Esophagus (tissue), 2 donors: ENCODE data around the gene GFAP. TPM values are rescaled to one million over a fixed set of nuclear protein-coding genes. Genes with fewer than 3 reads are reported as not detected.

Experiments used
- H3K27ac ChIP-seq, 2 donors: one replicate each; pipeline ENCODE4 v1.5.1; 2013; ENCODE audit warnings: low read depth in 2 of 2, mild to moderate bottlenecking in 2 of 2, inconsistent platforms in 1 of 2, low read length in 1 of 2, moderate library complexity in 1 of 2
- H3K27me3 ChIP-seq, 2 donors: one replicate each; pipeline ENCODE4 v1.6.1; 2013; ENCODE audit warnings: low read length in 2 of 2, control low read depth in 1 of 2, mild to moderate bottlenecking in 1 of 2; ENCODE audit not compliant: insufficient read depth in 2 of 2, control insufficient read depth in 1 of 2
- H3K36me3 ChIP-seq, 2 donors: one replicate each; pipeline ENCODE4 v1.6.1; 2013; ENCODE audit warnings: low read length in 1 of 2; ENCODE audit not compliant: control insufficient read depth in 2 of 2, insufficient read depth in 2 of 2
- H3K4me1 ChIP-seq, 2 donors: one replicate each; pipeline ENCODE4 v1.6.1; 2013; ENCODE audit warnings: low read length in 1 of 2; ENCODE audit not compliant: control insufficient read depth in 2 of 2, insufficient read depth in 2 of 2
- H3K4me3 ChIP-seq, 2 donors: one replicate each; pipeline ENCODE4 v1.5.1; 2013; ENCODE audit warnings: low read length in 2 of 2, mild to moderate bottlenecking in 2 of 2, low read depth in 1 of 2, moderate library complexity in 1 of 2
- H3K9me3 ChIP-seq, 2 donors: one replicate each; pipeline ENCODE4 v1.6.1; 2013; ENCODE audit warnings: mild to moderate bottlenecking in 2 of 2, low read depth in 1 of 2, low read length in 1 of 2, moderate library complexity in 1 of 2; ENCODE audit not compliant: control insufficient read depth in 2 of 2, insufficient read depth in 1 of 2
- WGBS, 2 donors: extraction: QIAGEN DNeasy Blood & Tissue Kit; methylation state at CpG; one replicate each; pipeline ENCODE4 v1.1.7; 2013; 5-methylcytosine and 5-hydroxymethylcytosine counted together
- polyA plus RNA-seq, 2 donors: library from polyadenylated mRNA; stranded (reverse); fragments of 200-250 nt; gene quantifications; one replicate each; pipeline ENCODE4 v1.2.3, GENCODE V29; 2013
- donor health status: healthy with polysubstance abuse.
- donor health status: Bipolar disorder and iron deficiency.

GFAP gene
- polyA plus RNA-seq, 2 donors = 0.08 TPM; not detected in 1

- WGBS, 2 donors = 94 to 96% methylated on average over 5 of the region's 5 CpGs
- Histone ChIP-seq H3K27me3 (no peaks in the 10 kb centered on the region), H3K4me1 (no peaks in the 10 kb centered on the region), H3K9me3 (no peaks in the 10 kb centered on the region), H3K27ac (no peak overlapping the region), H3K4me3 (no peak overlapping the region), H3K36me3 (peaks cover 35 to 54% of the 10 kb centered on the region in 2 donors)
Observed at GRCh38 chr17:44854192-44854591, 61.1 kb downstream of the GFAP start.

Other genes starting within 250 kb of the GFAP start
- 10 to 100 TPM; 11.1 to 12.4 TPM for gene CCDC43, start 225.7 kb downstream of the GFAP start, polyA plus RNA-seq
- 1 to 10 TPM; 2.1 to 4.5 TPM for gene DBF4B, start 206.8 kb downstream of the GFAP start, polyA plus RNA-seq
- gene ADAM11, start 156.5 kb downstream of the GFAP start, polyA plus RNA-seq = under 1 TPM; 0.55 to 0.59 TPM
- gene GJC1, start 85.2 kb downstream of the GFAP start, polyA plus RNA-seq = 1 to 10 TPM in 1 of 2 donors, under 1 TPM in 1; 0.83 to 1.2 TPM
- 1 to 10 TPM; 2.8 to 3.5 TPM for gene HIGD1B, start 67.6 kb downstream of the GFAP start, polyA plus RNA-seq
- gene EFTUD2, start 16.1 kb downstream of the GFAP start, polyA plus RNA-seq = 10 to 100 TPM; 15.8 to 38.4 TPM
- gene KIF18B, start 32.3 kb upstream of the GFAP start, polyA plus RNA-seq = 1 to 10 TPM; 4.3 to 7.3 TPM
- gene C1QL1, start 52.8 kb upstream of the GFAP start, polyA plus RNA-seq = under 1 TPM; 0.57 to 0.79 TPM
- 10 to 100 TPM; 11.8 to 15.8 TPM for gene DCAKD, start 136.1 kb upstream of the GFAP start, polyA plus RNA-seq
- gene NMT1, start 145.8 kb upstream of the GFAP start, polyA plus RNA-seq = 10 to 100 TPM; 30.1 to 32.9 TPM
- 10 to 100 TPM; 34.2 to 47.3 TPM for gene PLCD3, start 217.0 kb upstream of the GFAP start, polyA plus RNA-seq
- gene ACBD4, start 220.2 kb upstream of the GFAP start, polyA plus RNA-seq = 1 to 10 TPM; 5.9 to 8.8 TPM
- gene HEXIM1, start 233.0 kb upstream of the GFAP start, polyA plus RNA-seq = 10 to 100 TPM; 20.4 to 24.2 TPM
- gene HEXIM2, start 246.4 kb upstream of the GFAP start, polyA plus RNA-seq = 1 to 10 TPM; 3.7 to 4.5 TPM